K562 (cell line): ENCODE data around the gene TRA2B. TPM values are rescaled to one million over a fixed set of nuclear protein-coding genes. Genes with fewer than 3 reads are reported as not detected.

ENCODE experiments used
- E4F1 ChIP-seq: fragments of 250-450 bp; sonication (Bioruptor Pico); IDR thresholded peaks from 2 replicates; pipeline ENCODE4 v1.5.0; 2021; ENCODE audit warnings: mild to moderate bottlenecking, borderline replicate concordance
- ELF2 ChIP-seq: fragments of 250-450 bp; sonication (Bioruptor Pico); IDR thresholded peaks from 2 replicates; pipeline ENCODE4 v1.5.0; 2021; ENCODE audit warnings: mild to moderate bottlenecking
- HDAC3 ChIP-seq: fragments of 450-650 bp; IDR thresholded peaks from 2 replicates; pipeline ENCODE4 v1.6.1; 2018; ENCODE audit warnings: borderline replicate concordance, mild to moderate bottlenecking, moderate library complexity; ENCODE audit not compliant: partially characterized antibody
- MGA ChIP-seq: fragments of 450-650 bp; IDR thresholded peaks from 2 replicates; pipeline ENCODE4 v1.6.1; 2016; ENCODE audit warnings: mild to moderate bottlenecking, moderate library complexity
- NR2C2 ChIP-seq, 2 experiments: fragments of 200-800 bp in 1 of 2; sonication (Bioruptor generic) in 1 of 2; sonication (generic) in 1 of 2; formaldehyde crosslinking in 1 of 2; IDR thresholded peaks; 2 replicates each; pipeline versions ENCODE4 v1.6.1 to v1.8.0; 2016 to 2022; ENCODE audit warnings: mild to moderate bottlenecking in 1 of 2, missing compliant biosample characterization in 1 of 2, missing genetic modification characterization in 1 of 2, missing genetic modification reagents in 1 of 2
- polyA plus RNA-seq, 8 experiments: library from polyadenylated mRNA; depleted of rRNA in 4 of 8; stranded (reverse) in 5 of 8; unstranded in 3 of 8; fragments of >200 nt; fragmentation: Nextera tagmentation in 2 of 8; fragmentation: Illumina TruSeq in 1 of 8; extraction: Ambion mirVana in 2 of 8; extraction: Trizol in 1 of 8; gene quantifications; 2 replicates each; pipeline versions ENCODE4 v1.2.1 to v1.2.3, GENCODE V29; 2011 to 2014; ENCODE audit warnings: inconsistent platforms in 1 of 8, missing spikeins in 1 of 8
- total RNA-seq, 7 experiments: library from RNA; depleted of rRNA in 6 of 7; stranded (reverse); fragments of >200 nt in 6 of 7; fragmentation: Illumina TruSeq in 2 of 7; extraction: Trizol in 2 of 7; gene quantifications; 2 replicates each; pipeline versions ENCODE4 v1.2.1 to v1.2.3, GENCODE V29; 2011 to 2021; ENCODE audit warnings: low replicate concordance in 1 of 7

TRA2B gene
- total and polyA plus RNA-seq, 9 of the 15 experiments (the other 6 are each of a cell fraction or from before 2014, with no cell fraction given): 105 to 411 (median 278) TPM

- TF ChIP-seq MGA (peak; percentile 38), ELF2 (CRISPR knock-in tag) (no peak), NR2C2 (CRISPR knock-in tag; IDR thresholded peaks at IDR 0.05) (no peak), NR2C2 (tag; IDR thresholded peaks at IDR 0.05) (0 out of 2 replicates have a peak, but pooled peaks have one; percentile 23), E4F1 (CRISPR knock-in tag) (no peak), HDAC3 (no peak)
These were observed 22.1 kb upstream of the TRA2B start (continued) for GRCh38 chr3:185959609-185960521.
